Left ventricle myocardium superior (tissue), 1 donor: ENCODE results near the gene VTA1. TPM values are rescaled to one million over a fixed set of nuclear protein-coding genes. Genes with fewer than 3 reads are reported as not detected.
"Not testable (repeated sequence)": the region's sequence is repeated elsewhere in the genome, so short reads cannot be mapped to it uniquely, and the experiment has no call there.

Experiments used
- ATAC-seq: fragments of 200-7000 bp; cut with Tn5 transposase; one replicate; pipeline ENCODE4 v1.9.1; 2020; ENCODE audit warnings: mild to moderate bottlenecking, moderate library complexity
- DNase-seq: peaks from one replicate; pipeline ENCODE4 v3.0.0-alpha.2; 2020
- intact Hi-C: fragments of 100-400 bp; cut with micrococcal nuclease; formaldehyde crosslinking; loops from one replicate; pipeline ENCODE4 v1.11.0; 2022
- total RNA-seq: library from RNA; stranded (reverse); fragmentation: NEBNext Ultra II Directional; extraction: Animal tissue kit (Norgen Biotek cat#: 25700); gene quantifications from one replicate; pipeline ENCODE4 v1.2.1, GENCODE V29; 2021
- donor health status: DM: no; HTN: yes; CAD: no; lungs with severe emphysema.

VTA1 gene
- total RNA-seq, 1 donor from 2014 or later = 34.4 TPM

DNA sequence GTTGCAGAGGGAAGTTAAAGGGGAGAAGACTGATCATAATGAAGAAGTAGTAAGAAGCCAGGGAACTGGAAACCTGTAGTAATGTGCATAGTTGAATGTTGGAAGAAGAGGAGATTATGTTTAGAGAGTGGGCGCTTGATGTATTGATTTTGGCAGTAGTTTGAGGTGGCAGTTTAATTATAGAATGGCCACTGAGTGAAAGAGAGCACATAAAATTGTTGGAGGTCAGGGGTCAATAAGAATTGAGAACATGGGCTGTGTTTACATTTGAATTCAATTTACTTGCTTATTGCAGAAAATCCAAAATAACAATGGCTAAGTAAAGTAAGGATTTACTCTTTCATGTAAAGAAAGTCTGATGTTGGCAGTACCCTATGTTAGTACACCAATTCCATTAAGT lies 15.7 kb downstream of the VTA1 start:
- ATAC-seq = no peak
- intact Hi-C loops = no loop called here

DNA sequence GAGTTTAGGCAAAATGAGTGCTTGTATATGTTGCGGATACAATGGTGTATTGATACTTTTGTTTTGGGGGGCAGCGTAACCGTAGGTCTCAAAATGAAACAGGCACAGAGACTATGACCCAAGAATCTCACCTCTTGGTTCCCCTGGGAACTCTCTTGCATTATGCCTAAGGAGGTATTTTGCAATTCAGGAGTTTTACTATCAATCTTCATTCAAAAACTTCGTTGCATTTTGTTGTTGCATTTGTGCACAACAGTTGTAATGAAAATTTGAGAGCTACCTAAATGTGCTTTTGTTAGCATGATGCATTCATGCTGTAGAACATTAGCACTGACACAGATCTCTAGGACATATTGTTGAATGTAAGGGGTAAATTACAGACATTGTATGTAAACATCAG lies 18.2 kb downstream of the VTA1 start:
- intact Hi-C loops = no loop called here
- no peak for DNase-seq
- no peak for ATAC-seq

More for the DNA sequence above, 15.7 kb downstream of the VTA1 start:
- no peak for DNase-seq

DNA sequence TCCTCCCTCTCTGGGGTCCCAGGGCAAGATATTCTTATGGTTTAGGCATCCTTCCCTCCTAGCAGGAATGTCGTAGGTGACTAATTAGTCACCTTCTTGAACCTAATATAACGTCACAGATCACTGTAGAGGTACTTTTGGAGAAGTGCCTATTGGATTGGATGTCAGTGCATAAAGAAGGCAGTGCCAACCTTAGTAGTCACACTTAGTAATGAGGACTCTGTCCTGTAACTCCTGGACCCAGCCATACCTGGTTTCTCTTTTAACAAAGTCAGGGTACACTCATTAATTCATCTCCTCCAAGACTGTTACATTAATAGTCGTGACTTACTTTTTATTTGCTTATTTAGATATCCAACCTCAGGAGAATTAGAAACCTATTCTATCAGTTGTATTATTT lies 20.0 kb downstream of the VTA1 start:
- DNase-seq (no peak), ATAC-seq (no peak)
- intact Hi-C loops = no loop called here

DNA sequence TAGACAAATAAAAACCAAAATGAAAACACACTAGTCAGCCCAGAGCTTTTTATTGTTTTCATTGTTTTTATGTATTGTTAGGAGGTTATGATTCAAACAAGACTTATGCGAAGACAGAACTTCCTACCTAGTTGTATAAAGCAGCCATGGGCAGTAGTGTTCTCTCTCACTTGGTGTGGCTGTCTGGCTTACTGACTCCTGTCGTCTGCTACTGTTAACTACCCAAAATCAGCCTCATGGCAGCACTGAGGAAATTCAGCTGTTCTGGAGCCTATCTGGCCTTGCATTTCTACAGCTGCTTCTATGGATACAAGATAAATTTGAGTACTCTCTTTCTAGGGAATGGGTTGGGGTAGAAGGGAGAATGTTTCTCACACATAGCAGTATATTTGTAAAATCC lies 20.4 kb downstream of the VTA1 start:
- DNase-seq = no peak
- ATAC-seq = no peak
- intact Hi-C loops = no loop called here

DNA sequence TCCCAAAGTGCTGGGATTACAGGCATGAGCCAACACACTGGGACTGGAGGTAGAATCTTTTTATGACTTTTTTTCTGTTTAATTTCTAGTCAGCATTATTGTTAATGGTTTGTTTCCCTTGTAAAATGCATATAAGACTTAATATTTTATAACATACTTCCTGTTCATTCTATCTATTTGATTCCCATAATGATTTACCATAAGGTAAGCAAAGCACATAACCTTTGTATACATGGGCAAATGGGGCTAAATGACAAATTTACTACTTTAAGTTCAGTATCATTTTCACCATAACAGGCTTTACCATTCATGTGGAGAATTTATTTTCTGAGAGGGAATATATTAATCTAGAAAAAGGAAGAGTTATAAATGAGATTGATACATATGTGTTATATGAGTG lies 24.3 kb downstream of the VTA1 start:
- no peak for ATAC-seq
- intact Hi-C loops = no loop called here
- DNase-seq = no peak

DNA sequence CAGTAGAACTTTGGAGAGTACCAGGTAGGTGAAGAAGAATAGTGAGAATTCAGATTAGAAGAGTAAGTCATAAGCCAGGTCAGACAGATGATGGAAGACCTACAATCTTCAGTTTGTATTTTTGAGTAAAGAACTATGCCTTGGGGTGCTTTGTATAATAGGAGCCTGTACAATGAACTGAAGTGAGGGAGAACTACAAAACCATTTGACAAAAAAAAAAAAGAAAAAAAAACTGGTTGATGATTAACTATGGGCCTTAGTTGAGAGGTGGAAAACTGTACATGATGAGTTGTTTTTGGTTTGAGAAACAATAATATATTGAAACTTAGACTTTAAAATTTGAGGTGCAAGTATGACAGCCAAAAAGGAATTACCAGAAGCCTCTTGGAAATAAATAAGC lies 25.7 kb downstream of the VTA1 start:
- intact Hi-C loops = no loop called here
- ATAC-seq (no peak), DNase-seq (no peak)

DNA sequence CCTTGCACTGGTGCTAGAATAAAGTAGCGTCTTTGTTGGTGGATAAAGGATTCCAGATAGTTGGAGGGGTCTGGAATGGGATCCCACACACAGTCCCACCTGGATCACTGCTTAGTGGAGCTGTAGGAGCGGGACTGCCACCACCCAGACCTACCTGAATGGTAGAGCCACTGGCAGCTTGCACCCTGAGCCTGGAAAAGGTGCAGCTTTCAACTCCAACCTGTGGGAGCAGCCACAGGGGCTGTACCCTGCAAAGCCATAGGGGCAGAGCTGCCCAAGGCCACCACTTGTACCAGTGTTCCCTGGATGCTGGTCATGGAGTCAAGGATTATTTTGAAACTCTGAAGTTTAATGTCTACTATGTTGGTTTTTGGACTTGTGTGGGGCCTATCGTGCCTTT lies 26.9 kb downstream of the VTA1 start:
- no peak for ATAC-seq
- intact Hi-C loops = no loop called here
- DNase-seq = no peak

DNA sequence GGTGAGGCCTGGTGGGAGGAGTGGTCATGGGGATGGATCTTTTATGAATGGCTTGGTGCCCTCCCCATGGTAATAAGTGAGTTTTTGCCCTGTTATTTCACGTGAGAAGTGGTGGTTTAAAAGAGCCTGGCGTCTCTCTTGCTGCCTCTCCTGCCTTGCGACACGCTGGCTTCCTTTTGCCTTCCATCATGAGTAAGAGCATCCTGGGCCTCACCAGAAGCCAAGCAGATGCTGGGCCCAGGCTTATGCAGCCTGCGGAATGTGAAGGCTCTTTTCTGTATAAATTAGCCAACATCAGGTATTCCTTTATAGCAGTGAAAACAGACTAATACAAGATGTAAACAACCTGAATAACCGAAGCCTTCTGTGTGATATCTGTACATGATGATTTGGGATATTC lies 27.6 kb downstream of the VTA1 start:
- intact Hi-C loops = no loop called here
- ATAC-seq = no peak
- DNase-seq = no peak

DNA sequence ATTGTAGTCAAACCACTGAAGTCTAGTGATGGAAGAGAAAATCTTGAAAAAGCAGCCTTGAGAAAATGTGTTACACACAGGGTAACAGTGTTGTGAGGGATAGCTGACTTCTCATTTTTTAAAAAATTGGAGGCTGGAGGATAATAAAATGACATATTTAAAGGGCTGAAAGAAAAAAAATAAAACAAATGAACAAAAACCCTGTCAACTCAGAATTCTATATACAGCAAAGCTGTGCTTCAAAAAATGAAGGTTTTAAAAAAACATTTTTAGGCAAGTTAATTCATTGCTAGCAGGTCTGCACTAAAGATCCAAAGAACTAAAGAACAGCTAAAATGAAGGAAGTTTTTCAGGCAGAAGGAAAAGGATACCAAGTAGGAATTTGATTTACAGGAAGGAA lies 31.1 kb downstream of the VTA1 start:
- DNase-seq (no peak), ATAC-seq (no peak)
- intact Hi-C loops = no loop called here

DNA sequence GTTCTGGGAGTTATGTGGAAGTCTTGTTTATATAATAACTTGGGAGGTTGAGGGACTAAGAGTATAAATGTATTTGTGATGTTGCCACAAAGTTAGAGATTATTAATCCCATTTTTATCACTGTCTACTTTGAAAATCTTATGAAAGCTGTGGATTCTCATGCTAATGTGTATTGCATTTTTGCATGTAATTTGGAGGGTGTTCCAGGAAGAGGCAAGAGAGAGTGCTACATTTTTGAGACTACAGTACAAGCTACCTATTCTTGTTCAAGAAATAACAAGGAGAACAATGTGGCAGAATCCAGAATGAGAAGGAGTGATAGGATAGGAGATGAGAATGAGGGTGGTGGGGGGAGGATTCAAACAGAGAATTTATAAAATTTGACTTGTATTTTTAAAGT lies 34.9 kb downstream of the VTA1 start:
- intact Hi-C loops = no loop called here
- ATAC-seq = no peak
- no peak for DNase-seq

DNA sequence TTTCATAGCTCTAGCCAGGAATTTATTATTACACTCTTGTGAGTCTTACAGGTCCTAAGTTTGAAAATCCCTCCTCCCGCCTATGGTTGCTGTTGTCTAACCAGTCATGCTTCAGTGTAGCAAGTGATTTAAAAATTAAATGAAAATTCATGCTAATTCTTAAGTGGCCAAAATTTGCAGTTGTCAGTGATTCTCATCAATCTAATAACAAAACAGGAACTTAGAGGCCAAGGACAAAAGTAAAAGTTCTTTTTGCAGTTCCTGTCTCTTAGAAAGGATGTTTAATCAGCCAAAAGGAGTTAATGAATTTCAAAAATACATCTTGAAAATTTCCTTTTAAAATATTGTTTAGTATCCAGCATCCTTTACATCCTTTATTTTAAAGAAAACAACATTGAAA lies 36.3 kb downstream of the VTA1 start:
- no peak for DNase-seq
- intact Hi-C loops = no loop called here
- no peak for ATAC-seq

DNA sequence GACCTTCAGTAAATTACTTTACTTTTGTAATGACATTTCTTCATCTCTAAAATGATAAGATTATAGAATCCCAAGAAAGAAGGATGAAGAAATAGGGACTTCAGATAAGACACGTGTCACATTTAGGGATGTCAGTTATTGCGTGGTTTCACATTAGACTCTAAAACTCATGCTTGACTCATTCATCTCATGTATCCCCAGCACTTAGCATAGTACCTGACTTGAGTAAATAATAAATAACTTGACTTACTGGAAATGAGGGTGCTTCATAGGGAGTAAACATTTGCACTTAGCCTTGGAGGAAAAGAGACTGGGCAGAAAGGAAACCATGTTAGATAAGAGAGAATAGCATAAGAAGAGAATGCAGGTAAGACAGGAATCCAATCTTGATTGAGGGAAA lies 37.2 kb downstream of the VTA1 start:
- intact Hi-C loops = no loop called here
- DNase-seq (no peak), ATAC-seq (no peak)

DNA sequence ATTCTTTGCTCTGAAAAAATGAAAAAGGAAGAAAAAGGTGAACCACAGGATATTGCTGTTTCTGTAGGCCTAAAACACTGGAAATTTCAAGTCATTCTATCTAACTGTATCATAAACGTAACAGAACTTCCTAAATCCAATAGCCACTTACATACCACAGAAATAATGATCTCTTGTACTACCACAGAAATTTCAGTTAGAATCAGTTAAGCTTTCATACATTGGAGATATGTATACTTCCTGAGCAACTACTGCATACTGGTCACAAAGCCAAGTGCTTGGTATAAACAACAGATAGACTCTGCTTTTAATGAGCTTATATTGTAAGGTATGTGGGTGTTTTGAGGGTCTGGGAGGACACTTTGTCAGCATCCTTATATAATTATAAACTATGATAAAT lies 38.6 kb downstream of the VTA1 start:
- ATAC-seq = no peak
- intact Hi-C loops = no loop called here
- no peak for DNase-seq

DNA sequence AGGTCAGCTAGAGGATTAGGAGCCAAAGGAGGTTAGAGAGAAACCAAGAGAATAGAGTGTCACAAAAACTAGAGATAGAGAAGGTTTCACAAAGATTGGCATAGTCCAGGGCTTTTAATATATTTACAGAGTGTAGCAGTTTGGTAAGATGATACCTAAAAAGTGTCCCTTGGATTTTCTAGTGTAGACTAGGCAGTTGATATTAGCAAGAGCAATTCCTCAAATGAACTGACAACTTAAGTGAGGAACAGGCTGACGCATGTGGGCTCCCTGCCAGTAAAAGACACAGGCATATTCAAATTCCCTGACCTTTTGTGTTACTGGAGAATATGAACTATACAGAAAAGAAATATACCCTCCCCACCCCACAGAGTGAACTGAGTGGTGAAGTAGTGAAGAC lies 40.1 kb downstream of the VTA1 start:
- DNase-seq (peak; percentile 67), ATAC-seq (peak; percentile 76)
- intact Hi-C loops = no loop called here

DNA sequence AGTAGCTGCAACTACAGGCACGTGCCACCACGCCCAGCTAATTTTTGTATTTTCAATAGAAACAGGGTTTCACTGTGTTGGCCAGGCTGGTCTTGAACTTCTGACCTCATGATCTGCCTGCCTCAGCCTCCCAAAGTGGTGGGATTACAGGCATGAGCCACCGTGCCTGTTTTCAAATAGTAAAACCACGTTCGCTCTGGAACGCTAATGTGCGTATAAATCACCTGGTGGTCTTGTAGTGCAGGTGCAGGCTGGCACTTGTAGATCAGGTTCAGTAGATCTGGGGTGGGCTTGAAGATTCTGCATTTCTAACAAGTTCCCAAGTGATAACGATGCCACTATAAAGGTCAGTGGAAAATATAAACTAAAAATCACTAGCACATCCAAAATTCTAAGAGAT lies 41.3 kb downstream of the VTA1 start:
- intact Hi-C loops, ATAC-seq, DNase-seq: not testable (repeated sequence)

DNA sequence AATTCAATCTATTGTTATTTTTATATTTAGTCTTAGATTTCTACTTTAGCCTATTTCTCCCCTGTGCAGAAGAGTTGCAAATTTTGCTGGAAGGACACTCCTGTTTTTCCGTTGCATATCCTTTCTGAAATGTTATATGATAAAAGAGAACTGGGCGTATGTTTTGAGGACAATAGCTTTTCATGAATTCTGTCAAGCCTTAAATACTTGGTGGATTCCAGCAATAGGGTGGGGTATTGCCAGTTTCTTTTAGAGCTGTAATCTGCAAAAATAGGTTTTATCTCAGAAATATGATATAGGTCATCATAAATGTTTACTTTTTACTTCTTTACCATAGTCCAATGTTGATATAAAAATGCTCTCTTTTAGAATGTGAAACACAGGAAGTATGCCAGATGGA lies 42.0 kb downstream of the VTA1 start:
- DNase-seq (no peak), ATAC-seq (no peak)
- intact Hi-C loops = no loop called here

DNA sequence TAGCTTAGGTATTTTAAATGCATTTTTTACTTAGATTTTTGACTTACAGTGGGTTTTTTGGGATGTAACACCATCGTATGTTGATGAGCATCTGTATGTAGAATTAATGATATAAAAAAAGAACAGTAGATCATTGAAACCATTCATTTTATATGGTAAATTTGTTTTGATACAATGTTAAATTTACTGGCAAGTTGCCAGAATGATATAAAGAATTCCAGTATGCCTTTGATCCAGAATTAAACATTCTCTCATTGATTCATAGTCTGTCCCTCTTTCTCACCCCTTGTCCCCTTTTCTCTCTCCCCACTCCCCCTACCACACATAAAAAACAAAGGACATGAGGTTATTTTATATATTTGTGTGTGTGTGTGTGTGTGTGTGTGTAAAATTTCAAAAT lies 45.3 kb downstream of the VTA1 start:
- no peak for DNase-seq
- no peak for ATAC-seq
- intact Hi-C loops = no loop called here

DNA sequence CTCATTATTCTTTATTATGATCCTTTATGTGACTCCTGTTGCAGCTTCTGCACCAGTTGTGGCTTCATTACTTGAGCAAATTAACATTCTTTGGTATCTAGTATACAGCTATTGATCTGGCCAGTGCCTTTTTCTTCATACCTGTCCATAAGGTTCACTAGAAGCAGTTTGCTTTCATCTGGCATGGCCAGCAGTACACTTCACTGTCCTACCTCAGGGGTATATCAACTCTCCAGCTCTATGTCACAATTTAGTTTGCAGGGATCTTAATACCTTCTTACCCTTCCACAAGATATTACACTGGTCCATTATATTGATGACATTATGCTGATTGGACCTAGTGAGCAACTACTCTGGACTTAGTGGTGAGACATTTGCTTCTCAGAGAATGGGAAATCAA lies 46.6 kb downstream of the VTA1 start:
- no peak for DNase-seq
- no peak for ATAC-seq
- intact Hi-C loops = no loop called here

DNA sequence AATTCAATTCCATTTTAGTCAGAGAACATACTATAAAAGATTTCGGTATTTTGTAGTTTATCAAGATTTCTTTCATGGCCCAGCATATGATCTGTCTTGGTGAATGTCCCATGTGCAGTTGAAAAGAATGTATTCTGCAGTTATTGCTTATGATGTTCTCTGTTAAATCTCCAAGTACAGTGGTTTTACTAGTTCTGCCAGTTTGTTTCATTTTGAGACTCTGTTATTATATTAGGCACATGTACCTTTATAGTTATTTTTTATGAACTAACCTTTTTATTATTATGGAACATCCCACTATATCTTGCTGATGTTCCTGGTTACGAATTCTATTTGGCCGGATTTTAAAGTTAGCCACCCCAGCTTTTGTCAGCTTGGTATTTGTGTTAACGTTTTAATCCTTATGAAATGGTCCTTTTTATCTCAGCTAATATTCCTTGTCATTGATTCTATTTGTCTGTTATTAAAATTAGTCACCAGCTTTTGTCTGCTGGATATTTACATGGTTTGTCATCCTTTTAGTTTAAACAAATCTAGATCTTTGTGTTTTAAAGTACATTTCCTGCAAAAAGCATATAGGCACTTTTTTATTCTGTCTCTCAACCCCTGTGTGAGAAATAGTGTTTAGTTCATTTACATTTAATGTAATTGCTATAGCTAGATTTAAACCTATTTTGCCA lies 48.9 kb downstream of the VTA1 start:
- intact Hi-C loops = no loop called here
- ATAC-seq (no peak), DNase-seq (no peak)

DNA sequence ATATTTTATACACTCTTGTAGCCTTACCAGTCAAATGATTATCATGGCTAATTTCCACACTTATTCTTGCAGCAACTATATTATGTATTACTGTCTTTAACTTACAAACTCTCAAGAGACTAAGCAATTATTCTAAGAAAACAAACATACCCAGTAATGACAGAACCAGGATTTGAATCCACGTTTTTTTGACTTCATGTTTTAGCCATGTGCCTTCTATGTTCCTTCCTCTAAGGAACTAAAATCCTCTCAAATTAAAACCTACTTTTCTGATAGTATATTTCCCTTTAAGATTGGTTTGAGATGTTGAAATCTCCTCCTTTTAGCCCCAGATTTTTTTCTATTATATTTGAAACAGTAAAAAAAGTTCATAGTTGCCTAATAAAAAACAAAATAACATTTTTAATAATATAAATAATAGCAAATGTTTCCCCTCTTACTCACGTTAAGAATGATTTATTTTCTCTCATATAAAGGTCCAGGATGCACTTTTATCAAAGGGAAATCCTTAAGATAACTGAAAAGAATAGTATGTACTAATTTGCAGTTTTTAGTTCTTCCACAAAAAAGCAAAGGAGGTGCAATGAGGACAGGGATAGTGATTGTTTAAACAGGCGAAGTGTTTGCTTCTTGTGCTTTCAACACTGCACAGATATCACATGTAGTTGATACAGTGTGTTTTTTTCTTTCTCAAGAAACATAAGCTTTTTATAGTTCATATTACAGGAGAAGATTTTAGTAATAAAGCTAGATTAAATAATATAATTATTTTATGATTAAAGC lies 54.0 kb downstream of the VTA1 start:
- intact Hi-C loops = no loop called here
- peak; percentile 23 for ATAC-seq
- DNase-seq = no peak

DNA sequence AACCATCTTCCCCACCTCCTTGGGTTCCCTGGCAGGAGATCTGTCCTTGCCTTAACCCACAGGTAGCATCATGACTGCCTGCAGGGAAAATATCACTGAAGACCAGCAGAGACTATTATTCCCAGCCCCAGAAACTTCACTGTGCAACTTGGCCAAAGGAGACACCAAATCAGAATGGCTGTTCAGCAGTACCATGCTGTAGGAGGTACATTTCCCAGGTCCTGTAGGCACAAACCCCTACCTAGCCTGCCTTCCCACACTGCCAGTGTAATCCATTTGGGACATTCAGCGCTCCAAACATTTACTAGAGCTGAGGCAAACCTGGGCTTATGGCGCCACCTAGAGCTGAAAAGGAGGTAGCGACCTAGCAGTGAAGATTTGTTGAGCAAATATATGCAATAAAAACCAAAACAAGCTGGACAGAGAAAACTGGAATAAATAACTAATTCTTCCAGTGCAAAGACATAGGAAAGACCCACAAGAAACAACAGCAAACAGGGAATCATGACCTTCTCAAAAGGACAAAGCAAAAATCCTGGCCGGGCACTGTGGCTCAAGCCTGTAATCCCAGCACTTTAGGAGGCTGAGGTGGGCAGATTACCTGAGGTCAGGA lies 60.3 kb downstream of the VTA1 start:
- peak; percentile 33 for DNase-seq
- ATAC-seq = peak; percentile 84
- intact Hi-C loops = loop anchor here (5.0 kb wide), 1 partner anchor 50 kb away; no protein-coding TSS in a partner anchor
